GM12873 (cell line): ENCODE measurements around the gene C1orf198.

Experiments used
- TF ChIP-seq, protein P1 (sequence below): IDR thresholded peaks from 2 replicates; pipeline ENCODE4 v1.5.1; 2012; ENCODE audit warnings: low read depth, mild to moderate bottlenecking, moderate library complexity, low read length, control low read depth; ENCODE audit not compliant: insufficient read depth; ENCODE audit errors: missing control alignments

The C1orf198 gene

DNA sequence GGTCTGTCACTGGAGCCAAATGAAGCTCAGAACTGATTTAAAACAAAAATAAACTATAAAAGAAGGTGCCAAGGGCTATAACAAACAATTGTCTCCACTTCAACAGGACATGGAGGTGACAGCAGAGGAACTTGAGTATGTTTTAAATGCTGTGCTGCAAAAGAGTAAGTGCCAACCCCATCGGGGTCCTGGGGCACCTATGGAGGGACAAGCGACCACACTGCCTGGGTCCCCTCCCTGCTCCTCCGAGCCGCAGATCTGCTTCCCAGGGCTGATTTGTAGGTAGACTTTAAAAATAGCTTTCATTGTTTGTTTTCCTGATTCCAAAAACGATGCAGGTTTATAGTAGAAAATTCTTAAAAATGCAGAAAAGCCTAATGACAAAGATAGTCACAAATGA is 78.3 kb downstream of the C1orf198 start:
- TF ChIP-seq, protein P1, sequence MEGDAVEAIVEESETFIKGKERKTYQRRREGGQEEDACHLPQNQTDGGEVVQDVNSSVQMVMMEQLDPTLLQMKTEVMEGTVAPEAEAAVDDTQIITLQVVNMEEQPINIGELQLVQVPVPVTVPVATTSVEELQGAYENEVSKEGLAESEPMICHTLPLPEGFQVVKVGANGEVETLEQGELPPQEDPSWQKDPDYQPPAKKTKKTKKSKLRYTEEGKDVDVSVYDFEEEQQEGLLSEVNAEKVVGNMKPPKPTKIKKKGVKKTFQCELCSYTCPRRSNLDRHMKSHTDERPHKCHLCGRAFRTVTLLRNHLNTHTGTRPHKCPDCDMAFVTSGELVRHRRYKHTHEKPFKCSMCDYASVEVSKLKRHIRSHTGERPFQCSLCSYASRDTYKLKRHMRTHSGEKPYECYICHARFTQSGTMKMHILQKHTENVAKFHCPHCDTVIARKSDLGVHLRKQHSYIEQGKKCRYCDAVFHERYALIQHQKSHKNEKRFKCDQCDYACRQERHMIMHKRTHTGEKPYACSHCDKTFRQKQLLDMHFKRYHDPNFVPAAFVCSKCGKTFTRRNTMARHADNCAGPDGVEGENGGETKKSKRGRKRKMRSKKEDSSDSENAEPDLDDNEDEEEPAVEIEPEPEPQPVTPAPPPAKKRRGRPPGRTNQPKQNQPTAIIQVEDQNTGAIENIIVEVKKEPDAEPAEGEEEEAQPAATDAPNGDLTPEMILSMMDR, result no peak

DNA sequence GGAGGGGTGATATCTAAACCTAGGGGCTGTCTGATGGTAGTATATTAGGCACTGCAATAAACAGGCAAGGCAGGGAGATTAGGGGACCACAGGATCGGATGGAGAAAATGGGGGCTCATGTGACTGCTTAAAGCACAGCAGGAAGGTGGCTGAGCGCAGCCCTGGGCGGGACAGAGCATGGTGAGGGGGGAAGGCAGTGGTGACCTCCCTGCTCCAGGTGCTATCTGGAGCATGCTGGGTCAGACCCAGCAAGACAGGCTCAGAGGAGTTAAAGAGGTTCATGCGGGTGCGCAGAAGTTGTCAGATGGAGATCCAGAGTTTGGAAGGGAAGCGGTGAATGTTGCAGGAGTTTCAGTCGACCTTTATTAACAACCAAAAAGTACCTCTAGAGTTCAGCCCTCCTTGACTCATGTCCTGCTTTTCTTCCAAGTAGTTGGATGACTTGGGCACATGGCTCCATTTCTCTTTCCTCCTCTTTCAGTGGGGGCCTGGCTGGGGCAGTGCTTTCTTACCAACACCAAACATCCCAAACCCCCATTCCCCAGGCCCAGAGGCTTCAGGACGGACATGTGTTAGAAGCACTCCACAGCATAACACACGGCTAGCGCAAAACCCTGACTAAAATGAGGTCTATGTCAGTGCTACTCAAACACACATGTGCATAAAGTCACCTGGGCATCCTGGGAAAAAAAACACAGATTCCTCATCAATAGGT is 79.6 kb downstream of the C1orf198 start:
- TF ChIP-seq, protein P1, result no peak

DNA sequence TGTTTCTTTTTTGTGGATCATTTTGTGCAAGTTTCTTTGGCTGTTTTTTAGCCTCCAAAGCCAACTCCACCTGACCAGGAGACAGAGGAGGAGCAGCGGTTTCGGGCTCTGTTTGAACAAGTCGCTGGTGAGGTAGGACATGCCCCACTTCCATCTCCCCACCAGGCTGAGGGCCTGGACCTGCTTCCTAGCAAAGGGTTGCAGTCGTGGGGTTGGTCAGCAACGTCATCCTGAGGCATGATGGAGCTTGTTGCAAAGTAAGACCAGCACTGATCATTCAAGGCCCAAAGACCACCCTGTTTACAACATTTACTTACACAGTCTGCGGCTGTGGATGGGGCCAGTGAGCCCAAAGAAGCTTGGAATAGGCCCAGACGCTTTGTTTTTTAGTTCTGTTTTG is 80.8 kb downstream of the C1orf198 start:
- TF ChIP-seq, protein P1, result no peak
